GM12878 (cell line): ENCODE data around the gene HSPB8. TPM values are rescaled to one million over a fixed set of nuclear protein-coding genes. Genes with fewer than 3 reads are reported as not detected.

Experiments
- ATAC-seq: fragments of 200-7000 bp; cut with Tn5 transposase; 3 replicates; pipeline ENCODE4 v1.9.1; 2020; ENCODE audit warnings: mild to moderate bottlenecking, moderate library complexity
- BruUV-seq: library from RNA; stranded (reverse); fragments of 400-500 nt; replicated peaks from 2 replicates; lab custom pipeline; 2021; lab: Mats Ljungman, UMichigan
- CTCF ChIA-PET: fragments of 300-600 bp; sonication (Branson Sonifier 250); formaldehyde crosslinking; extraction: SDS; loops from one replicate; lab custom pipeline; 2021; ENCODE audit warnings: inconsistent platforms; lab: Yijun Ruan, JAX
- POLR2A ChIA-PET: fragments of 350-600 bp; formaldehyde crosslinking; extraction: SDS; loops from one replicate; lab custom pipeline; 2021; ENCODE audit warnings: inconsistent platforms; lab: Charles Lee
- RAD21 ChIA-PET: fragments of 300-600 bp; sonication (Branson Sonifier 250); formaldehyde crosslinking; loops from one replicate; lab custom pipeline; 2023; ENCODE audit warnings: antibody characterized with exemption; ENCODE audit not compliant: unreplicated experiment; lab: Charles Lee
- SMC1A ChIA-PET: fragments of 300-600 bp; sonication (Branson Sonifier 250); formaldehyde crosslinking; loops from one replicate; lab custom pipeline; 2023; ENCODE audit not compliant: unreplicated experiment, uncharacterized antibody; lab: Charles Lee
- DNase-seq: peaks from one replicate; pipeline ENCODE4 v3.0.0-alpha.2; 2011; ENCODE audit warnings: low read depth, low spot score
- FAIRE-seq: peaks from 3 replicates; lab custom pipeline; 2011; peaks lifted over from hg19 to GRCh38; lab: Jason Lieb, UNC
- H2AFZ ChIP-seq: 2 replicates; pipeline ENCODE4 v1.6.0; 2011; ENCODE audit warnings: low read depth, low read length, control low read depth; ENCODE audit not compliant: control insufficient read depth
- H3K27ac ChIP-seq: 2 replicates; pipeline ENCODE4 v1.5.1; 2011; ENCODE audit warnings: control low read depth; ENCODE audit not compliant: control insufficient read depth, insufficient read depth
- H3K27me3 ChIP-seq, 2 experiments: replicated peaks in 1 of 2; 2 replicates each; pipeline versions ENCODE4 v1.6.0 to v1.6.1; 2011; ENCODE audit warnings: low read length in 1 of 2; ENCODE audit not compliant: control insufficient read depth in 2 of 2, insufficient read depth in 2 of 2
- H3K36me3 ChIP-seq, 2 experiments: 2 replicates each; pipeline ENCODE4 v1.5.1; 2011; ENCODE audit warnings: low read length in 1 of 2; ENCODE audit not compliant: control insufficient read depth in 2 of 2, insufficient read depth in 2 of 2
- H3K4me1 ChIP-seq: 2 replicates; pipeline ENCODE4 v1.6.1; 2011; ENCODE audit warnings: mild to moderate bottlenecking, low read length, moderate library complexity, mixed read lengths; ENCODE audit not compliant: control insufficient read depth, insufficient read depth
- H3K4me2 ChIP-seq: 2 replicates; pipeline ENCODE4 v1.6.0; 2011; ENCODE audit warnings: control low read depth; ENCODE audit not compliant: control insufficient read depth, insufficient read depth
- H3K4me3 ChIP-seq: fragments of 200-600 bp; sonication (generic); 2 replicates; pipeline ENCODE4 v1.5.1; 2016
- H3K79me2 ChIP-seq: 2 replicates; pipeline ENCODE4 v1.6.0; 2011; ENCODE audit warnings: low read length; ENCODE audit not compliant: control insufficient read depth, insufficient read depth
- H3K9ac ChIP-seq: 2 replicates; pipeline ENCODE4 v1.8.0; 2011; ENCODE audit warnings: low read length, control low read depth, mixed read lengths; ENCODE audit not compliant: control insufficient read depth, insufficient read depth
- H3K9me3 ChIP-seq: replicated peaks from 3 replicates; pipeline ENCODE4 v1.5.1; 2011; ENCODE audit warnings: mild to moderate bottlenecking, low read length; ENCODE audit not compliant: control insufficient read depth, insufficient read depth
- H4K20me1 ChIP-seq: 2 replicates; pipeline ENCODE4 v1.6.0; 2011; ENCODE audit not compliant: control insufficient read depth, insufficient read depth
- ATF3 ChIP-seq: IDR thresholded peaks from 2 replicates; pipeline ENCODE4 v1.6.1; 2011; ENCODE audit warnings: low read depth, mild to moderate bottlenecking, low read length, moderate library complexity, borderline replicate concordance; ENCODE audit errors: extremely low read depth
- CREM ChIP-seq: IDR thresholded peaks from 2 replicates; pipeline ENCODE4 v1.6.1; 2014; ENCODE audit warnings: antibody characterized with exemption, low read depth
- GATAD2B ChIP-seq: fragments of 450-650 bp; conservative IDR thresholded peaks from 2 replicates; pipeline ENCODE4 v1.6.1; 2017; ENCODE audit warnings: low read depth, mild to moderate bottlenecking, moderate library complexity
- HCFC1 ChIP-seq: fragments of 150-350 bp; IDR thresholded peaks from 2 replicates; pipeline ENCODE4 v1.6.1; 2014; ENCODE audit warnings: low read length
- IRF4 ChIP-seq: IDR thresholded peaks from 2 replicates; pipeline ENCODE4 v1.6.1; 2011; ENCODE audit warnings: low read depth, low read length
- MXI1 ChIP-seq: fragments of 150-350 bp; IDR thresholded peaks from 2 replicates; pipeline ENCODE4 v1.6.1; 2011; ENCODE audit warnings: low read depth, mild to moderate bottlenecking, inconsistent platforms, low read length, improper control_type of control experiment
- STAT1 ChIP-seq: fragments of 450-650 bp; conservative IDR thresholded peaks from 2 replicates; pipeline ENCODE4 v1.6.1; 2014; ENCODE audit warnings: antibody characterized with exemption, mild to moderate bottlenecking
- TCF3 ChIP-seq: IDR thresholded peaks from 2 replicates; pipeline ENCODE4 v1.6.1; 2012; ENCODE audit warnings: low read depth, mild to moderate bottlenecking, low read length, borderline replicate concordance; ENCODE audit not compliant: insufficient read depth
- WGBS: methylation state at CpG from one replicate; pipeline ENCODE4 v1.1.6; 2016; ENCODE audit warnings: low lambda C conversion rate; ENCODE audit not compliant: insufficient replicate concordance, insufficient coverage; ENCODE audit errors: missing lambda C conversion rate; 5-methylcytosine and 5-hydroxymethylcytosine counted together
- in situ Hi-C: fragments of 300-500 bp; cut with MboI; formaldehyde crosslinking; loops from 9 replicates; pipeline ENCODE4 v1.14.3; 2018; ENCODE audit warnings: mixed read lengths
- intact Hi-C: fragments of 100-400 bp; cut with micrococcal nuclease; formaldehyde crosslinking; loops from one replicate; pipeline ENCODE4 v1.14.2; 2022; ENCODE audit not compliant: unreplicated experiment
- polyA plus RNA-seq, 11 experiments: library from polyadenylated mRNA; depleted of rRNA in 4 of 11; unstranded in 6 of 11; stranded (reverse) in 5 of 11; fragments of >200 nt; fragmentation: Nextera tagmentation in 4 of 11; fragmentation: Illumina TruSeq in 1 of 11; extraction: Ambion mirVana in 4 of 11; extraction: Trizol in 1 of 11; gene quantifications; 1 replicate in 1 of 11; 2 replicates in 10 of 11; pipeline versions ENCODE4 v1.2.1 to v1.2.3, GENCODE V29; 2011 to 2016; ENCODE audit warnings: inconsistent platforms in 2 of 11, missing spikeins in 2 of 11, low read depth in 1 of 11
- total RNA-seq, 4 experiments: library from RNA; depleted of rRNA in 3 of 4; stranded (reverse); fragments of >200 nt in 3 of 4; fragmentation: Illumina TruSeq in 1 of 4; extraction: Trizol in 1 of 4; gene quantifications; 2 replicates each; pipeline versions ENCODE4 v1.2.1 to v1.2.3, GENCODE V29; 2013 to 2021

HSPB8 gene
- total and polyA plus RNA-seq, 10 of the 15 experiments (the other 5 are each of a cell fraction or from before 2014, with no cell fraction given): 0.10 TPM; not detected in 9

- WGBS: 25% methylated on average over 4 of the region's 4 CpGs
- in situ Hi-C loops: no loop called here
- SMC1A ChIA-PET: no interaction called here
- ATAC-seq (no peak), DNase-seq (no peak), FAIRE-seq (no peak)
- CTCF ChIA-PET: no interaction called here
- BruUV-seq: no TSS peak
- Histone ChIP-seq H4K20me1 (no peaks in the 10 kb centered on the region), H3K4me1 (no peaks in the 10 kb centered on the region), H3K9me3 (no peaks in the 10 kb centered on the region; the same call in 2 of the 3 replicates), H3K27me3 (no peaks in the 10 kb centered on the region), H3K9ac (no peak overlapping the region), H3K27ac (no peak overlapping the region), H3K36me3 (no peaks in the 10 kb centered on the region), H3K79me2 (no peaks in the 10 kb centered on the region), H2AFZ (no peak overlapping the region), H3K4me2 (no peak overlapping the region), H3K4me3 (no peak overlapping the region)
- TF ChIP-seq STAT1: no peak
- TF ChIP-seq TCF3: no peak
- no peak for TF ChIP-seq IRF4
- no peak for TF ChIP-seq CREM
- TF ChIP-seq ATF3: no peak
- no peak for TF ChIP-seq HCFC1
- no peak for TF ChIP-seq MXI1
- TF ChIP-seq GATAD2B: no peak
- RAD21 ChIA-PET: no interaction called here
- intact Hi-C loops: no loop called here
- POLR2A ChIA-PET: interaction anchor here (1.0 kb wide), 1 partner anchor 12 kb away, joined by 3 read pairs; no protein-coding TSS in a partner anchor
Measured at GRCh38 chr12:119136811-119137410, 41.8 kb upstream of the HSPB8 start.
